ENCODE results near the gene ZNF160.

- TF ChIP-seq EZH2phosphoT487 (IDR thresholded peaks at IDR 0.05; ENCODE audit: low read length) (no peak), CTCF (IDR thresholded peaks at IDR 0.05; ENCODE audit: low read length) (no peak)
These were observed 20.2 kb upstream of the ZNF160 start for GRCh38 chr19:53123400-53123799.
